Measurements from ENCODE around the gene SRD5A1. TPM values are rescaled to one million over a fixed set of nuclear protein-coding genes. Genes with fewer than 3 reads are reported as not detected.

SRD5A1 gene
- polyA plus RNA-seq, 1 experiment = 20.9 TPM

DNA sequence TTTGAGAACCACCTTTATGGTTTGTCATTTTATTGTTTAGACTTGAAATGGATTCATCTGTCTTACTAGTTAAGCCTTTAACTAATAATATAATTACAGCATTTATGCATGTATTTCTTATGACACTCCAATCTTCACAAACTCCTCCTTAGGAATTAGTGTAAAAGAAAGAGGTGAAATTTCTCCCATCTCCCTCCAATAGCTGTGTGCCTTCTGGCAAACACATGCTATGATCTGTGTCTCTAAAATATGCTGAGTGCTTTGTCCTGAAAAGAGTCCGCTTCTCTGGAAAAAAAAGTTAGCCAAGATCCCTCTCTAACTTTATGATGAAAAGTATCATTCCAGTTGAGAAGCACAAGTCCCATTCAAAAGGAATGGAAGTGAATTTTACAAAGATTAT is 66.1 kb downstream of the SRD5A1 start:
- ChIA-PET POLR2A (no interaction called here), CTCF (interaction anchor here (0.6 kb wide), 1 partner anchor 465 kb away, joined by 3 read pairs; no protein-coding TSS in a partner anchor)
- H3K36me3 ChIP-seq (ENCODE audit: control insufficient read depth, insufficient read depth, low read length) = no peaks in the 10 kb centered on the region
- H3K27me3 ChIP-seq (ENCODE audit: control insufficient read depth, insufficient read depth, low read length) = no peaks in the 10 kb centered on the region; the same call in 1 of the 2 replicates
- H3K4me3 ChIP-seq (ENCODE audit: low read depth, low read length) = no peak overlapping the region
- DNase-seq (ENCODE audit: low read depth) = no peak
- TF ChIP-seq, protein P1, sequence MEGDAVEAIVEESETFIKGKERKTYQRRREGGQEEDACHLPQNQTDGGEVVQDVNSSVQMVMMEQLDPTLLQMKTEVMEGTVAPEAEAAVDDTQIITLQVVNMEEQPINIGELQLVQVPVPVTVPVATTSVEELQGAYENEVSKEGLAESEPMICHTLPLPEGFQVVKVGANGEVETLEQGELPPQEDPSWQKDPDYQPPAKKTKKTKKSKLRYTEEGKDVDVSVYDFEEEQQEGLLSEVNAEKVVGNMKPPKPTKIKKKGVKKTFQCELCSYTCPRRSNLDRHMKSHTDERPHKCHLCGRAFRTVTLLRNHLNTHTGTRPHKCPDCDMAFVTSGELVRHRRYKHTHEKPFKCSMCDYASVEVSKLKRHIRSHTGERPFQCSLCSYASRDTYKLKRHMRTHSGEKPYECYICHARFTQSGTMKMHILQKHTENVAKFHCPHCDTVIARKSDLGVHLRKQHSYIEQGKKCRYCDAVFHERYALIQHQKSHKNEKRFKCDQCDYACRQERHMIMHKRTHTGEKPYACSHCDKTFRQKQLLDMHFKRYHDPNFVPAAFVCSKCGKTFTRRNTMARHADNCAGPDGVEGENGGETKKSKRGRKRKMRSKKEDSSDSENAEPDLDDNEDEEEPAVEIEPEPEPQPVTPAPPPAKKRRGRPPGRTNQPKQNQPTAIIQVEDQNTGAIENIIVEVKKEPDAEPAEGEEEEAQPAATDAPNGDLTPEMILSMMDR (IDR thresholded peaks at IDR 0.05; ENCODE audit: insufficient read depth, low read depth, low read length) = no peak

DNA sequence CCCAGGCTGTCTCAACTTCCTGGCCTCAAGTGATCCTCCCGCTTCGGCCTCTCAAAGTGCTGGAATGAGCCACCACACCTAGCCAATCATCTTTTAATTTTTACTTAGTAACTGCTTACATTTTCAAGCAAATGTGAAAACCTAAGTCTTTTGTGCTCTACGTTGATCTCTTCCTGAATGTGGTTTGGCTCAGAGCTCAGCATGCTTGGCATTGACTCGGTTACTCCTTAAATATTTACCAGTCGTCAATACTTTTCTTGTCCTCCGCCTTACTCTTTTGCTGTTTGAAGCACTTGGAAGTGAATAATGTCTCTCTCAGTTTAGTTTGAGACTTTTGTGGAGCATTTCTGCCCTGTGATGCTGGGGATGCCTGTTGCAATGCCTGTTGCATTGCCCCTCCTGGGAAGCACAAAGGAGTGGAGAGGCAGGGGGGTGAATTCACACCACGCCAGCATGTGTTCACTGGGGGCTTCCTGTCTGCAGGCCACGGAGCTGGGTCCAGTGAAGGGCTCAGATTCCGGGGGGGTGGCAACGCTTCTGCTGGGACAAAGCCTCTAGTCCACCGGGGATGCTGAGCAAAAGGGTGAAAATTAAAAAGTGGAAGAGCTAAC is 66.9 kb downstream of the SRD5A1 start:
- DNase-seq (ENCODE audit: low read depth) = no peak
- TF ChIP-seq, protein P1 (IDR thresholded peaks at IDR 0.05; ENCODE audit: insufficient read depth, low read depth, low read length) = no peak
- ChIA-PET POLR2A (no interaction called here), CTCF (no interaction called here)
- H3K4me3 ChIP-seq (ENCODE audit: low read depth, low read length) = no peak overlapping the region
- H3K27me3 ChIP-seq (ENCODE audit: control insufficient read depth, insufficient read depth, low read length) = no peaks in the 10 kb centered on the region; the same call in 1 of the 2 replicates
- H3K36me3 ChIP-seq (ENCODE audit: control insufficient read depth, insufficient read depth, low read length) = no peaks in the 10 kb centered on the region

GRCh38 chr5:6700685-6701355 is 67.6 kb downstream of the SRD5A1 start:
- TF ChIP-seq, protein P1 (IDR thresholded peaks at IDR 0.05; ENCODE audit: insufficient read depth, low read depth, low read length) = no peak
- no peak overlapping the region for H3K4me3 ChIP-seq (ENCODE audit: low read depth, low read length)
- ChIA-PET POLR2A (no interaction called here), CTCF (no interaction called here)
- no peaks in the 10 kb centered on the region for H3K36me3 ChIP-seq (ENCODE audit: control insufficient read depth, insufficient read depth, low read length)
- H3K27me3 ChIP-seq (ENCODE audit: control insufficient read depth, insufficient read depth, low read length) = no peaks in the 10 kb centered on the region; the same call in 1 of the 2 replicates
- no peak for DNase-seq (ENCODE audit: low read depth)

DNA sequence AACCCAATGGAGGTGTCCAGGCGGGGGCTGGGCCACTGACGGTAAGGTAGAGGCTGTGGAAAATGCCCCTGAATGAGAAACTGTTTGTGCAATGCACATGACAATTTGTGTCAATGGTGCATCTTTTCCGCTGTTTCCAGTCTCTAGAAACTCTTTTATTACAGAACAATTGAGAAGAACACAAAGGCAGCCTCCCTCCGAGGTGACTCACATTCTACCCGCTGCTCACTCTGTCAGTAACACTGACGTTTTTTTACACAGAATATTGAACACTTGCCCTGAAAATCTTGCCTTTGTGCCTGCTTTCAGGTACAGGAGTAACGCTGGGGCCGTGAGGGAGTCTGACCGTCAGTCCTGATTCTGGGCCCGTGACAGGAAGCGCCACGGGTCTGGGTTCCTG is 68.3 kb downstream of the SRD5A1 start:
- Histone ChIP-seq H3K36me3 (ENCODE audit: control insufficient read depth, insufficient read depth, low read length) (no peaks in the 10 kb centered on the region), H3K27me3 (ENCODE audit: control insufficient read depth, insufficient read depth, low read length) (no peaks in the 10 kb centered on the region; the same call in 1 of the 2 replicates), H3K4me3 (ENCODE audit: low read depth, low read length) (no peak overlapping the region)
- TF ChIP-seq, protein P1 (IDR thresholded peaks at IDR 0.05; ENCODE audit: insufficient read depth, low read depth, low read length) = no peak
- ChIA-PET CTCF (no interaction called here), POLR2A (no interaction called here)
- DNase-seq (ENCODE audit: low read depth) = no peak

DNA sequence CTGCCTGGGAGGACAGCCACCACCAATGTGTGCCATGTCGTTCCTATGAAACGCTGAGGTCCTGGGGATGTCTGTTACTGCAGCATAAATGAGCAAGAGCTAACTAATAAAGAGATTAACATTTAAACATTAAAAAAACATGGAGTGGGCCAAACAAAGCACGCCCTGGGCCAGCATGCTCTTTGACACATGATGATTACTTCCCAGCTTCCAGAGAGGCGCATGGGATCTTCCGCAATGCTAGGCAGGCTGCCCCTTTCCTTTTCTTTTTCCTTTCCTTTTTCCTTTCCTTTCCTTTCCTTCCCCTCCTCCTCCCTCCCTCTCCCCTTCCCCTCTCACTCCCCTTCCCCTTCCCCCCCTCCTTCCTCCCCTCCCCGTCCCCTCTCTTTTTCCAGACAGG is 69.4 kb downstream of the SRD5A1 start:
- H3K27me3 ChIP-seq (ENCODE audit: control insufficient read depth, insufficient read depth, low read length) = no peaks in the 10 kb centered on the region; the same call in 1 of the 2 replicates
- DNase-seq (ENCODE audit: low read depth) = no peak
- TF ChIP-seq, protein P1 (IDR thresholded peaks at IDR 0.05; ENCODE audit: insufficient read depth, low read depth, low read length) = no peak
- H3K36me3 ChIP-seq (ENCODE audit: control insufficient read depth, insufficient read depth, low read length) = no peaks in the 10 kb centered on the region
- no peak overlapping the region for H3K4me3 ChIP-seq (ENCODE audit: low read depth, low read length)
- ChIA-PET POLR2A (no interaction called here), CTCF (interaction anchor here (0.6 to 1.9 kb wide), 2 partner anchors 9 to 15 kb away, joined by 3 to 4 read pairs; no protein-coding TSS in a partner anchor)
